GM18909 (cell line): Measurements from ENCODE around the gene IGIP.

Experiments used
- ATAC-seq: cut with Tn5 transposase; IDR thresholded peaks from one replicate; pipeline ENCODE4 v1.9.1; 2021; ENCODE audit warnings: mild to moderate bottlenecking; ENCODE audit not compliant: unreplicated experiment, poor library complexity

IGIP gene

DNA sequence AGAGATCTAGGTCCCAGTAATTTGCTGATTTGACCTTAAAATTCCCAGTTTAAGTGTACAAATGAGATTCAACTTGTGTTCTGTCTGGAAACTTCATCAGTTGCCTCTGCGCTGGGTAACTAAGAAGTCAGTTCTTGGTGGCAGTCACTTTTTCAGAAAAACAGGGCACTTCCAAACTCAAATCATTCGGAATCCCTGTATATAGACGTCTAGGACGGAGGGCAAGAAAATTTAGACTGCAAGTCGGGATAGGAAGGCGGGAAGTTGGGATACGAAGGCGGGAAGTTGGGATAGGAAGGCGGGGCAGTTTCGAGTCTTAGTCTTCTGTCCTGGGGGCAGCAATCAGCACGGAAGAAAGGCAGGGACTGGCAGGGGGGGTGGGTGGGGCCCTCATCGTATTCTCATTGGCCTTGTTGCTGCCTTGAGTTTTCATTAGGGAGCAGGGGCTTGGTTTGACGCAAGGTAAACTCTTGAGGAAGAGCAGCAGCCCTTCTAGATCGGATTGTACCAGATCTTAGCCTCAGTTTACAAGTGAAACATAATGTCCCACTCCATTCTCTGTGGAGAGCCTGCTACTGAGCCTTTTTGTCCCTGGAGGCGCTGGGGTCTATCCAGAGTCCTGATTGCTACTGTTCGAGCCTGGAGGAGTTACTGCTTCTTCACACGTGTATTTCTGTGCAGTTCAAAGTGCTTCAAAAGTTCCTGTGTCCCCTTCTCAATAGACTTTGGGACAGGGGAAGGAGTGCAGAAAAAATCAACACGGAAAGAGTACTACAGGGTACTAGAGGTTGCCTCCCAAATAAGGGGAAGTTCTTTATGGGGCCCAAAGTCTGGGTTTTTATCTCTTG lies 14.5 kb upstream of the IGIP start:
- no peak for ATAC-seq

DNA sequence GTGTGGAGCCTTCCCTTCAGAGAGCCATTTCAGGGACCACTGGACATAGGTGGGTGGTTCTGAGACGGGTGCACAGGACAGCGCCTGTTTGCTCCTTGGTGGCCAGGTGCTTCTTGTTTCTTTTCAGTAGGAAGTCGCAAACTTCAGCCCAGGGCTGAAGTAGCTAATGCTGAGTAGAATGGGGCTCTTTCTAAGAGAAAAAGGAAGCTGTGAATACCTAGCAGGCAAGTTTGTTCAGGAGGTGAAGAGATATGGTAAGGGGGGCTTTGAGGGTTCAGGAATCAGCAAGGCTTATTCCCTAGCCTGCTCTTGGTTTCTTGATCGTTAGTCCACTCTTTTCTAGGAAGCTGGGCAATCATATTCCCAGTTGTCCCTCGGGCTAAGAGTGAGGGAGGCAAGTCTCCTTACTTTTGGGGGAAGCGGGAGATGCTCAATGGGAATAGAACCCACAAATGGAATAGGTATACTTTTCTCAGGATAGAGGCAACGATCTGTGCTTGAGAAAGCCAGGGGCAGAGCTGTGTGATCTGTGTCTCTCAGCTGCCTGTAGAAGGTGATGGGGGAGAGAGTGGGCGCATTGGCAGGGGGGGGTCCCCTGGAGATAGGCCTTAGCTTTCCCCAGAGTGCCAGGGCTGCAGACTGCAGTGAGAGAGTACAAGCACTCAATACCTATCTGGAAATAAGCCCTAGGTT lies 13.7 kb upstream of the IGIP start:
- ATAC-seq = no peak

DNA sequence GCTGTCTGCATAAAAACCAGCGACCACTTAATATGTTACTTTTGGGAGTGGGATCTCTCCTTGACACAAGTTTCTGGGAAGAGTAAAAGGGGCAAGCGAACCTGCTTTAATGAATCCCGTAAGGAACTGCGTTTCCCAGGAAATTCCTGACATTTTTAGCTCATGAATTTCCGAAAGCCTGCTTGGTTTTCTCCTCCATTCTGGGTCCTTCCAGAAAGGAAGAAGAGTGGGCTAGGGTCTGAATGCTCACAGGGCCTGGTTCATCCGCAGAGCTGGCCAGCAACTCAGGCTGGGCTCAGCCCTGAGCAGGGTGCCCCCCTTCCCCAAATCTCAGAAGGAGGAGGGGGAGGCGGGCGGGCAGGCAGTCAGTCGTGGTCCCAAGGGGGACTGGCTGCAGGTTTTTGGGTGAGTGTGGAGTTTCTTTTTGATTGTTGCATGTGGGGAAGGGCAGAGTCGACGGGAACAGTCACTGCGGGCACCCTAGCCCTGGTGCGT lies 13.0 kb upstream of the IGIP start:
- no peak for ATAC-seq

DNA sequence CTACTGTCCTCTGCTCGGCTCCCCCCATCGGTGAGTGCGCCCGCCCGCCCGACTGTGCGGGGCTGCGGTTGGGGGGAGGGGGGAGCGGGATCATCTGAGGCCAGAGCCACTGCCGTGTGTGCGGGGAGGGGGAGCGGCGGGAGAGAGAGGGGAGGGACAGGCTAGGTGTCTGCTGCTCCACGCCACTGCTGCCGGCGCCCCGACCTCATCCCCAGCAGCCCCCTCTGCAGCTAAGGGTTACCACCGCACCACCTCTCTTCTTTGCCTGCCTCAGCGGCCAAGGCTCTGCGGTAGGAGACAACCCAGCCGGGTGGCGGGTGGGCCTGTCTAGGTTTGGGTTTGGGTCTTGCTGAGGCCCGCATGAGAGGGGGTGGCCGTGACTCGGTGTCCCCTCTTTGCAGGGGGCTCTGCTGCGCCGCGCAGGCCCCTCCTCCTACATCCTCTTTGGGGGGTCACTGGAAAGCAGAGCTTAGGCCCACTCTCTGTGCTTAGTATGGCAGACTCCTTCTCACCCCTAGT lies 12.5 kb upstream of the IGIP start:
- no peak for ATAC-seq

DNA sequence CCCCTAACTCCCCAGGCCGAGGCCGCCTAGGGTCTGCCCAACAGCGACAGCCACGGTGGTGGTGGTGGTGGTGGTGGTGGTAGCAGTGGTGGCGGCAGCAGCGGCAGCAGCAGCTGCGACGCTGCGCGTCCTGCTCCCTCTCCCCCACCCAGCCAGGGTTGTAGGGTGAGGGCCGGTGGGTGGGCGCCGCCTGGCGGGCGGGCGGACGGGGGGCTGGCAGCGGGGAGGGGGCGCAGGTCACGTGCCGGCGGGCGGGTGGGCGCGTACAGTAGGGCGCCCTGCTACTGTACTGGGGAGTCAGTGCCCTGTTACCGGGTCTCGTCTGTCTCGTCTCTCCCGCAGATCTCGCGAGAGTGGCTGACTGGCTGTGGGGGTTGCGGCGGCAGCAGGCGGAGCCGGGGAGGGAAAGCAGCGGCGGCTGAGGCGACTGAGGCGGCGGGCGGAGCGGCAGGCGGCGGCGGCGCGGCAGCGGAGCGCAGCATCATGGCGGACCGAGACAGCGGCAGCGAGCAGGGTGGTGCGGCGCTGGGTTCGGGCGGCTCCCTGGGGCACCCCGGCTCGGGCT lies 12.0 kb upstream of the IGIP start, which contains the start of gene PURA:
TSS of gene PURA (plus strand) at position 411 of the 565 bp plus-strand sequence. CDS start at position 484, 73 bp downstream.
- peak; percentile 90 for ATAC-seq

DNA sequence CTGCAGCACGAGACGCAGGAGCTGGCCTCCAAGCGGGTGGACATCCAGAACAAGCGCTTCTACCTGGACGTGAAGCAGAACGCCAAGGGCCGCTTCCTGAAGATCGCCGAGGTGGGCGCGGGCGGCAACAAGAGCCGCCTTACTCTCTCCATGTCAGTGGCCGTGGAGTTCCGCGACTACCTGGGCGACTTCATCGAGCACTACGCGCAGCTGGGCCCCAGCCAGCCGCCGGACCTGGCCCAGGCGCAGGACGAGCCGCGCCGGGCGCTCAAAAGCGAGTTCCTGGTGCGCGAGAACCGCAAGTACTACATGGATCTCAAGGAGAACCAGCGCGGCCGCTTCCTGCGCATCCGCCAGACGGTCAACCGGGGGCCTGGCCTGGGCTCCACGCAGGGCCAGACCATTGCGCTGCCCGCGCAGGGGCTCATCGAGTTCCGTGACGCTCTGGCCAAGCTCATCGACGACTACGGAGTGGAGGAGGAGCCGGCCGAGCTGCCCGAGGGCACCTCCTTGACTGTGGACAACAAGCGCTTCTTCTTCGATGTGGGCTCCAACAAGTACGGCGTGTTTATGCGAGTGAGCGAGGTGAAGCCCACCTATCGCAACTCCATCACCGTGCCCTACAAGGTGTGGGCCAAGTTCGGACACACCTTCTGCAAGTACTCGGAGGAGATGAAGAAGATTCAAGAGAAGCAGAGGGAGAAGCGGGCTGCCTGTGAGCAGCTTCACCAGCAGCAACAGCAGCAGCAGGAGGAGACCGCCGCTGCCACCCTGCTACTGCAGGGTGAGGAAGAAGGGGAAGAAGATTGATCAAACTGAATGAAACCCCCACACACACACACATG lies 11.2 kb upstream of the IGIP start:
- ATAC-seq = peak; percentile 41

DNA sequence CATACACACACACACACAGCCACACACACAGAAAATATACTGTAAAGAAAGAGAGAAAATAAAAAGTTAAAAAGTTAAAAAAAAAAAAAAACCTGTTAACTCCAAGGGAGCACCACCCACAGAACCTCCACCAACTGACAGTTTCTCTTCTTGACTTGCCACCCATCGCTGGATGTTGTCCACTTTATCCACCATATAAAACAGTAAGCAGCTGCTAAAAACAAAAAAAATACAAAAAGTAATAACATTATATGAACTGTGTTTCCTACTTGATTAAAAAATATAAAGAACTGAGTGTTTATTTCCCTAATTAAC lies 10.6 kb upstream of the IGIP start:
- no peak for ATAC-seq

DNA sequence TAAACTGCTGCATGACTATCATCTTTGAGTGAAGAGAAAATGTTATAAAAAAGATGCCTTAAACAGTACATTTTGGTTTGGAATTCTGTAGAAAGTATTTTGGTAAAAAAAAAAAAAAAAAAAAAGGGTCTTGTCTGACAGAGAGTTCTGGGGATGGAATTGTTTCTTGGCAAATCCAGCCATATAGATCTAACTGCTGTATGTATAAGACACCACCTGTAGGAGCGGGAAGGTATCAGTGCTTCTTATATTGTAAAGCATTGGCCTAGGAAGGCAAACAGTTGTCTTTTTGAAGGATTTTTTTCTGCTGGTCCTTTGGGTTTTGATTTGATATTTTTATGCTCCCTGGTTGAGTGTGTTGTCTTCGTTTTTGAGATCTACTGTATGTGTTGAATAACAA lies 9.0 kb upstream of the IGIP start:
- no peak for ATAC-seq

DNA sequence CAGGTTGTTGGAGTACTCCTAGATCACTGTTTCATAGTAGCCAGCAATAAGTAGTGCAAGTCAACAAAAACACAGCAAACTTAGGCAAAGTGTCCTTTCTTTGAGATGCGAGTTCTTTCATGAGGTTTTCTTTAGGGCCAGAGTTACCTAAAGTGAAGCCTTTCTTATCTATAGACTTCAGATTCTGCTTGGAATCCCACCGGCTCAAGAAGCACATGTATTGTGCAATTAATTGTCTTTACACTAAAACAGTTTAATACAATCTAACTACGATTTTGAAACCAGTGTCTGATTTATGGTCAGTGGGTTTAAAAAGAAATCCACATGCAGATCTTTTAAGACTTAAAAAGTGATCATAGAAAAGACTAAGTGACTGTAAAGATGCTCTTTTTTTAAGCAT lies 8.2 kb upstream of the IGIP start:
- no peak for ATAC-seq

DNA sequence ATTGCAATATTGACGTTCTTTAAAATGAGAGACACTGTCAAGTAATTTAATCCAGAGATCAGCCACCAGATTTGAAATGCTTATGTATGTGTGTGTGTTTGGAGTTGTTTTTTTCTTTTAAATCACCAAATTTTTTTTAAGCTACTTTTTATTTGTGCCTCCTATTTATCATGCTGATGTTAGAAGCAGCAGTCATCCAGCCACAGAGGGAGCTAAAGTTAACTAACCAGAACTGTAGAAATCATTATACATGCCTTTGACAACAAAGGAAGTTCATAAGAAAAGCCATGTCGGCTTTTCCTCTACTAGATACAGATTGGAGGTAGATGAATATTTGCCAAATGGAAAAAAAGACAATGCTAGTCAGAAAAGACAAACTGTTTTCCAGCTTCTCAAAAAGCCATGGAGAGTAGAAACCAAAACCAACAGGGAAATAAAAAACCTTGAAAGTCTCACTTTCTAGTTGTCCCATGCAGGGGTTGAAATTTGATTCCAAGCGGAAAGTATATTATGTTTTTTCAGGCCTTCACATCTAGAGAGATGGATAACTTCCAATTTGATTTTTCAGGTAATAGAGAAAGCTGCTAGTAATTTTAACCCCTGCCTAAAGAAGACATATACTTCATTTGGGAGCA lies 7.3 kb upstream of the IGIP start:
- no peak for ATAC-seq

DNA sequence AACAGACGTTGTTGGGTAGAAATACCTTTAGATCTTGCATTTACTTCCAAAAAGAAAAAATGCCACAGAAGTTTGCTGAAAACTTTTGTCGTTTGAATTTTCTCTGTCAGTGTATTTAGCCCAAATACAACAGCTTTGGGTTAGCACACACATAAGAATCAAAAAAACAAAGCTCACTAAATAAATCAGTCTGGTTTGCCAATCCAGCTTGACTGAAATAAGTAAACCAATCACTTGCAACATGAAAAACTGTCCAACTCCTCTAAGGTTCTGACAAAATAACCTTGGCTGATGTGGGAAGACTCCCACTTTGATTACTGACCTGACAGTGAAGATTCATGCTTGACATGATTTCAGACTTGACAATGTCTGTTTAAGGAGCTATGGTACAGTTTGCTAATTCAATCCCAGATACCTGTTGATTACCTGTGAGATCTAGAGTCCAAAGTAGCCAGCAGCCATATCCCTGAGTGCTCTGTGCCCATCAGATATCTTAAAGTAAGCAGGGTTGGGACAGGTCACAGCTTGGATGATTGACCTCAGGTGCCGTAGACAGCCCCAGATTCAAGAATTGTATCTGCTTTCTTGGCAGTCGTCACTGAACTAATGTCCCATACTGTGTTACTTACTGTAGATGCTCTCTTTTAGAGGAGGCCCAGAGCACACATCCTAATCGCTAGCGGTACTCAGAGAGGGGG lies 727 bp downstream of the IGIP start:
- ATAC-seq = no peak

DNA sequence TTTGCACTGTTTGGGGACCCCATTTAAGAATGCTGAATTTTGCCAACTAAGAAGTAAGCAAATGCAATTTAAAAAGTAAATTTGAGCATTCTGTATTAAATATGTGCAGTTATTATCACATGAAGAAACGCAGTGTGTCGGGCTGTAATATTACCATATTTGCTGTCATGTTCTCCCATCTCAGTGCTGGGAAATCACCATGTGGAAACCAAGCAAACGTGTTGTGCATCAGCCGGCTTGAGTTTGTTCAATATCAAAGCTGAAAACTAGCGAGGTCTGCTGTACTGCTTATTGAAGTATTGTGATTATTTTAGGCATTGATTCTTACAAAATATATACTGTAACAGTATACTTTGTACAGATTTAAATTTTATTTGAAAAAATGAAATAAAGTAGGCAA lies 2.6 kb downstream of the IGIP start:
- ATAC-seq = no peak

DNA sequence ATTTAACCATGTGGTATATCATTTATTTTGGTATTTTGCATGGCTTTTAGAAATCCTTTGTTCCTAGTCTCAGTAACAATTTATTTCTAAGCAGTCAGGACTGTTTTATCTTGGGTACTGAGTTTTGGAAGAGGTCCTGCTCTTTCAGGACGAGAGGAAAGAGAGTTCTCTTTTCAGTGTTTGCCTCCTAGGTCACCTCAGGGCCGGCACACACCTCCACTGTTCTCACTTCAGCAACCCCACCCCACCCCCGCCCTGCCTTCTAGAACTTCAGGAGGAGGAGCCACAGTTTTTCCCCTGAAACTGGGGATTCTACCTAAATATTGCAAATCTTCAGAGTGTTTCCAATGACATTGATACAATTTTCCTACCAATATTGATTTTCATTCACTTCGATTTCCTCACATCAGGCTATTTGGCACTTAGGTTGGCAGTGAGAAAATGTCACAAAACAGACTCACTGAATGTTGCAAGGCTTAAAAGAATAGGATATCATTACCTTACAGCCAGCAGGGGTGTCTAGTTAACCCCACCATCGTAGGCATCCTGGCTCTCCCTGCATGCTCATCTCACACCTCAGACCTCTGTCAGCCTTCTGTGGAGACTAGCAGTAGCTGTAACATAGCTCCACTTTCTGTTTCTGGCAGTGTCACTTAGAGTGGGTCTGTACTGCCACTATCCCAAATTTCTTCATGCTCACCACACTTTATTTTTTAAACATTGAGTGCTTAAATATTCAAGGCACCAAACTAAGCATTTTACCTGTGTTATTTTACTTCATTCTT lies 5.4 kb downstream of the IGIP start:
- no peak for ATAC-seq

DNA sequence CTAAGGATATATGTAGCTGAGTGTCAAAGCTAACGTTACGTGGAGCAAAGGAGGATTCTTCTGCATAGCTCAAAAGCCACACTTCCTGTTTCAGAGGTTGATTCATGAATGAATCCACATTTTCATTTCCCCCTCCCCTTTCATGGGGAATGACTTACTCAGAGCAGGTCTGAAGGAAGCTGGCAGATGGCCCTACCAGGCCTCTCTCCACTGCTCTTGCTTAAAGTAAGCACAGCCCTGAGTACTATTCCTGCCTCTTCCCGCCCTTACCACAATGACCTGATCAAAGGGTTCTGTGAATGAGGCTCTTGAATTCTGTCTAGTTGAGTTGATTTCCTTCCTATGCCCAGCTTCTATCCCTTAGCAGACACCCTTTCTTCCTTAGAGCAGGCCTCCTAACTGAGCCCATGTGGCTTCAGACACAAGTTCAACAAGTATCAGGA lies 6.3 kb downstream of the IGIP start:
- ATAC-seq = no peak

DNA sequence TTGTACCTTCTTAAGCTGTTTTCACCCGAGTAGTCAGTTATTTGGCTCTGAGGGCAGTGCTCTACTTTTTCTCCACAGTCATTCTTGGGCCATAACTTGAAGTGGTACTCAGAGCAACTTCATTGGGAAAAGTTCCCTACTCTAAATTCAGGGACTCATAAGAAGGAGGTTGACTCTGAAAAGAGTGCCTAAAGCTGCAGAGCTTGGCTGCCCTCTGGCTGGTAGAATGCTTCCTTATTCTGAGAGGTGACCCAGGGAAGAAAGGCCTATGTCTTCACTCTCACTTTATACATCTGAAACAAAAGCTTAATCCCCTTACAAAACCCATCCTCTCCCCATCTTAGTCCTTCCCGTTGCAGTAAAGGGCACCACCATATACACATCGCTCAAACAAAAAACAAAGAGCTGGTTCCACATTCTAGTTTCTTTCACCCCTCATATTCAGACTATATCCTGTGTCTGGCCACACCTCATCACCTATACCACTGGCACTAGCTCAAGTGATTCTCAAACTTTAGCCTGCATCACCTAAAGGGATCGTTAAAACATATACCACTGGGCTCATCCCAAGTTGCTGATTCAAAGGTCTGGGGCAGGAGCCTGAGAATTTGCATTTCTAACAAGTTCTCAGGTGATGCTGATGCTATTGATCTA lies 7.9 kb downstream of the IGIP start:
- ATAC-seq = no peak

DNA sequence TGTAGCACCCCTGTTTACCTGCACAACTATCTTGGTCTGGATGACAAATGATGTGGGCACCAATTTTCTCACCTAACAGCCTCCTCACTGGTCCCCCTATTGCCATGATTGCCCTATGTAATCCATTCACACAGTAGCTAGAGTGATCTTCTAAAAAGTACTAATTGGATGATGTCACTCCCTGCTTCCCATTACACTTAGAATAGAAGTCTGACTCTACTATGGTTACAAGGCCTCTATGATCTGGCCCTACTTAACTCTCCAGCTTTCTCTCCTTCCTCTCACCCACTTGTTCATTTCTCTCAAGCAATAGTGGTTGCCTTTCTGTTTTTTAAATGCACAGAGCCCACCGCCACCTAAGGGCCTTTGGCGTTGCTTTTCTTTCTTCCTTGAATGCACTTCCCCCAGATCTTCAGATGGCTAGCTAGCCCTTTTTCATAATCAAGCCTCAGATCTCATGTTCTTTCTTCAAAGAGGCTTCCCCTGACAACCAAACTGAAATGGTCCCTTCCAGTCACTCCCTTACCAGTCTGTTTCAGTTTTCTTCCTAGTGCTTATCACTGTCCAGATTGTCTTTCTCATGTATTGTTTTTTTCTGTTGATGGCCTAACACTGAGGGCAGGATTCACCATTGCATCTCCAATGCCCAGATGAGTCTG lies 8.7 kb downstream of the IGIP start:
- ATAC-seq = no peak

DNA sequence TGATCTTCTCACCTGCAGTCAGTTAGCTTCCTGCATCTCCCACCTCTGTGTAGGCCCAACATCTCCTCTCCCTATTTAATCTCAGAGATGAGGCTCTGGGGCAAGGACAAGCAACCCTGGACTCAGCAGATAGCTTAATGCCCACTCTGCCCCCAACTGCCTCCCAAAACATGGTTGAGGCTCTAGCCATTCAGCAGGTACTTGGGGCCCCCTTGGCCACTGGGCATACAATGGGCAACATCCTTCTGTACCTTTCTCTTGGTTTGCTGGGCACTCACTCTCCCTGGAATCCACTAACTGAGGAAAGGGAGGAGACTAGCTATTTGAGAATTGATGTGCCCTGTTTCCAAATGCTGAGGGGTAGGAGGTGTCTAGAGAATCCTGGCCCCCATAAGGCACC lies 9.4 kb downstream of the IGIP start:
- ATAC-seq = no peak
